HG03060 (cell line): ENCODE measurements around the gene CARD18.

Experiments
- ATAC-seq: cut with Tn5 transposase; IDR thresholded peaks from one replicate; pipeline ENCODE4 v1.9.1; 2021; ENCODE audit warnings: low read depth, moderate number of reproducible peaks; ENCODE audit not compliant: unreplicated experiment

CARD18 gene

GRCh38 chr11:105092256-105093239 is 47.0 kb downstream of the CARD18 start:
- ATAC-seq = no peak
